BLaER1 treated with 17β-estradiol and CSF1 and Interleukin-3, amounts not matched to agents 10 nM and 100 nM (cell line): ENCODE data around the gene FHOD3.

Source experiments
- H3K27ac ChIP-seq, 11 experiments: shearing (Covaris generic); formaldehyde crosslinking; 2 replicates each; pipeline ENCODE4 v1.8.1; 2022
- H3K27me3 ChIP-seq, 11 experiments: shearing (Covaris generic); formaldehyde crosslinking; 2 replicates each; pipeline ENCODE4 v1.8.1; 2022
- H3K36me3 ChIP-seq, 11 experiments: shearing (Covaris generic); formaldehyde crosslinking; 2 replicates each; pipeline ENCODE4 v1.8.1; 2022
- H3K4me1 ChIP-seq, 10 experiments: shearing (Covaris generic); formaldehyde crosslinking; 2 replicates each; pipeline ENCODE4 v1.8.1; 2022
- H3K4me2 ChIP-seq, 11 experiments: shearing (Covaris generic); formaldehyde crosslinking; 2 replicates each; pipeline ENCODE4 v1.8.1; 2022
- H3K4me3 ChIP-seq, 10 experiments: shearing (Covaris generic); formaldehyde crosslinking; 2 replicates each; pipeline ENCODE4 v1.8.1; 2022
- H3K9ac ChIP-seq, 11 experiments: shearing (Covaris generic); formaldehyde crosslinking; 2 replicates each; pipeline ENCODE4 v1.8.1; 2022
- H3K9me3 ChIP-seq, 11 experiments: shearing (Covaris generic); formaldehyde crosslinking; replicated peaks in 1 of 11; 2 replicates each; pipeline ENCODE4 v1.8.1; 2022
- H4K20me1 ChIP-seq, 11 experiments: shearing (Covaris generic); formaldehyde crosslinking; 2 replicates each; pipeline ENCODE4 v1.8.1; 2022
- Cebpa-rat ChIP-seq, 11 experiments: shearing (Covaris generic); IDR thresholded peaks; 2 replicates each; pipeline ENCODE4 v1.8.1; 2022

The FHOD3 gene

GRCh38 chr18:36736094-36736493 lies 438.6 kb downstream of the FHOD3 start:
- no peaks in the 10 kb centered on the region for H4K20me1 ChIP-seq
- H3K36me3 ChIP-seq = peaks cover 0 to 12% (median 0%) of the 10 kb centered on the region in 11 experiments; a peak in 3 of 22 replicates
- no peak overlapping the region for H3K4me3 ChIP-seq
- no peak overlapping the region for H3K9ac ChIP-seq
- peaks cover 15 to 32% (median 25%) of the 10 kb centered on the region in 11 experiments for H3K9me3 ChIP-seq
- no peak for TF ChIP-seq Cebpa-rat (IDR thresholded peaks at IDR 0.05)
- H3K4me2 ChIP-seq = no peak overlapping the region
- H3K27ac ChIP-seq = no peak overlapping the region
- H3K4me1 ChIP-seq = no peaks in the 10 kb centered on the region
- no peaks in the 10 kb centered on the region for H3K27me3 ChIP-seq

GRCh38 chr18:36737316-36737715 lies 439.8 kb downstream of the FHOD3 start:
- no peak overlapping the region for H3K9ac ChIP-seq
- no peaks in the 10 kb centered on the region for H3K4me1 ChIP-seq
- no peak for TF ChIP-seq Cebpa-rat (IDR thresholded peaks at IDR 0.05)
- H4K20me1 ChIP-seq = no peaks in the 10 kb centered on the region
- no peak overlapping the region for H3K27ac ChIP-seq
- H3K4me3 ChIP-seq = no peak overlapping the region
- peaks cover 0 to 9% (median 0%) of the 10 kb centered on the region in 11 experiments; a peak in 3 of 22 replicates for H3K36me3 ChIP-seq
- H3K9me3 ChIP-seq = peaks cover 6 to 20% (median 13%) of the 10 kb centered on the region in 11 experiments
- no peak overlapping the region for H3K4me2 ChIP-seq
- H3K27me3 ChIP-seq = no peaks in the 10 kb centered on the region

- no peak for TF ChIP-seq Cebpa-rat (IDR thresholded peaks at IDR 0.05)
- H3K27ac ChIP-seq = no peak overlapping the region
- no peak overlapping the region for H3K9ac ChIP-seq
- no peak overlapping the region for H3K4me2 ChIP-seq
- H3K36me3 ChIP-seq = no peaks in the 10 kb centered on the region
- H3K4me1 ChIP-seq = no peaks in the 10 kb centered on the region
- H4K20me1 ChIP-seq = no peaks in the 10 kb centered on the region
- 0 out of 22 replicates have a peak, but pooled peaks cover 0 to under 1% (median 0%) of the 10 kb centered on the region in 11 experiments for H3K9me3 ChIP-seq
- no peaks in the 10 kb centered on the region for H3K27me3 ChIP-seq
- H3K4me3 ChIP-seq = no peak overlapping the region
Measured at GRCh38 chr18:36744261-36744876, 446.9 kb downstream of the FHOD3 start.

GRCh38 chr18:36745219-36745975 lies 447.9 kb downstream of the FHOD3 start:
- Histone ChIP-seq H3K4me3 (no peak overlapping the region), H3K4me1 (no peaks in the 10 kb centered on the region), H3K9me3 (peaks cover 0 to 11% (median 6%) of the 10 kb centered on the region in 11 experiments; a peak in 3 of 22 replicates), H3K4me2 (no peak overlapping the region), H4K20me1 (no peaks in the 10 kb centered on the region), H3K9ac (no peak overlapping the region), H3K27me3 (no peaks in the 10 kb centered on the region), H3K36me3 (no peaks in the 10 kb centered on the region), H3K27ac (no peak overlapping the region)
- TF ChIP-seq Cebpa-rat (IDR thresholded peaks at IDR 0.05) = no peak

- TF ChIP-seq Cebpa-rat (IDR thresholded peaks at IDR 0.05) = no peak
- no peaks in the 10 kb centered on the region for H4K20me1 ChIP-seq
- H3K36me3 ChIP-seq = no peaks in the 10 kb centered on the region
- no peaks in the 10 kb centered on the region for H3K27me3 ChIP-seq
- H3K4me3 ChIP-seq = no peak overlapping the region
- no peak overlapping the region for H3K4me2 ChIP-seq
- H3K9me3 ChIP-seq = peaks cover 0 to 19% (median 6%) of the 10 kb centered on the region in 11 experiments; a peak in 5 of 22 replicates
- H3K4me1 ChIP-seq = no peaks in the 10 kb centered on the region
- H3K9ac ChIP-seq = no peak overlapping the region
- H3K27ac ChIP-seq = 0 out of 22 replicates have a peak overlapping the region, but pooled peaks of 1 of the 11 experiments have one; percentile 5
Measured at GRCh38 chr18:36752929-36753865, 455.7 kb downstream of the FHOD3 start.

GRCh38 chr18:36756242-36756641 lies 458.7 kb downstream of the FHOD3 start:
- Histone ChIP-seq H3K9me3 (peaks cover 0 to 7% (median 0%) of the 10 kb centered on the region in 11 experiments; a peak in 5 of 22 replicates), H3K4me2 (no peak overlapping the region), H4K20me1 (no peaks in the 10 kb centered on the region), H3K4me1 (peaks cover 7 to 25% (median 16%) of the 10 kb centered on the region in 10 experiments; a peak in 18 of 20 replicates), H3K27ac (no peak overlapping the region), H3K27me3 (no peaks in the 10 kb centered on the region), H3K36me3 (peaks cover 0 to 8% (median 0%) of the 10 kb centered on the region in 11 experiments; a peak in 1 of 22 replicates), H3K9ac (no peak overlapping the region), H3K4me3 (no peak overlapping the region)
- TF ChIP-seq Cebpa-rat (IDR thresholded peaks at IDR 0.05) = no peak

GRCh38 chr18:36757081-36757480 lies 459.6 kb downstream of the FHOD3 start:
- H3K27ac ChIP-seq = no peak overlapping the region
- no peak overlapping the region for H3K4me2 ChIP-seq
- no peak for TF ChIP-seq Cebpa-rat (IDR thresholded peaks at IDR 0.05)

GRCh38 chr18:36757991-36758390 lies 460.5 kb downstream of the FHOD3 start:
- Histone ChIP-seq H3K4me2 (no peak overlapping the region), H3K27ac (no peak overlapping the region), H4K20me1 (no peaks in the 10 kb centered on the region), H3K36me3 (peaks cover 0 to 13% (median 0%) of the 10 kb centered on the region in 11 experiments; a peak in 1 of 22 replicates), H3K9ac (no peak overlapping the region), H3K4me3 (no peak overlapping the region), H3K27me3 (no peaks in the 10 kb centered on the region), H3K4me1 (peaks cover 7 to 25% (median 16%) of the 10 kb centered on the region in 10 experiments; a peak in 18 of 20 replicates), H3K9me3 (peaks cover 0 to 15% (median 0%) of the 10 kb centered on the region in 11 experiments; a peak in 3 of 22 replicates)
- no peak for TF ChIP-seq Cebpa-rat (IDR thresholded peaks at IDR 0.05)

More at GRCh38 chr18:36757081-36757480, 459.6 kb downstream of the FHOD3 start:
- H3K36me3 ChIP-seq = peaks cover 0 to 13% (median 0%) of the 10 kb centered on the region in 11 experiments; a peak in 1 of 22 replicates
- H3K27me3 ChIP-seq = no peaks in the 10 kb centered on the region
- H3K9ac ChIP-seq = no peak overlapping the region
- H3K4me3 ChIP-seq = no peak overlapping the region
- H3K9me3 ChIP-seq = peaks cover 0 to 13% (median under 1%) of the 10 kb centered on the region in 11 experiments; a peak in 6 of 22 replicates
- peaks cover 7 to 25% (median 16%) of the 10 kb centered on the region in 10 experiments; a peak in 18 of 20 replicates for H3K4me1 ChIP-seq
- H4K20me1 ChIP-seq = no peaks in the 10 kb centered on the region
